Vagina (tissue), 2 donors: Measurements from ENCODE around the gene TGFBR3. TPM values are rescaled to one million over a fixed set of nuclear protein-coding genes. Genes with fewer than 3 reads are reported as not detected.

Experiments
- DNase-seq, 2 donors: peaks; one replicate each; pipeline ENCODE4 v3.0.0-alpha.2; 2017; ENCODE audit errors: extremely low spot score in 2 of 2
- H3K27ac ChIP-seq: fragments of 200-600 bp; sonication (generic); one replicate; pipeline ENCODE4 v1.5.1; 2019
- H3K27me3 ChIP-seq: fragments of 200-600 bp; sonication (generic); one replicate; pipeline ENCODE4 v1.5.1; 2019
- H3K36me3 ChIP-seq, 2 donors: fragments of 200-600 bp; sonication (generic); one replicate each; pipeline ENCODE4 v1.5.1; 2017 to 2019
- H3K4me1 ChIP-seq: fragments of 200-600 bp; sonication (generic); one replicate; pipeline ENCODE4 v1.5.1; 2019
- H3K4me3 ChIP-seq, 2 donors: fragments of 200-600 bp; sonication (generic); 1 replicate in 1 of 2; 2 replicates in 1 of 2; pipeline ENCODE4 v1.5.1; 2016 to 2019
- H3K9me3 ChIP-seq: fragments of 200-600 bp; sonication (generic); one replicate; pipeline ENCODE4 v1.5.1; 2019
- POLR2A ChIP-seq, 2 donors: fragments of 450-650 bp; IDR thresholded peaks; one replicate each; pipeline ENCODE4 v1.6.1; 2017; ENCODE audit warnings: antibody characterized with exemption in 2 of 2, mild to moderate bottlenecking in 2 of 2, moderate library complexity in 2 of 2
- POLR2AphosphoS5 ChIP-seq, 2 donors: sonication (generic); formaldehyde crosslinking; IDR thresholded peaks; one replicate each; pipeline ENCODE4 v1.9.0; 2017; ENCODE audit warnings: antibody characterized with exemption in 2 of 2, mild to moderate bottlenecking in 2 of 2, low read depth in 1 of 2; ENCODE audit not compliant: insufficient read depth in 1 of 2
- intact Hi-C: fragments of 100-400 bp; cut with DNase I; formaldehyde crosslinking; loops from one replicate; pipeline ENCODE4 v1.15.1; 2023
- total RNA-seq: library from RNA; depleted of rRNA; stranded (reverse); fragments of >200 nt; gene quantifications from one replicate; pipeline ENCODE4 v1.2.3, GENCODE V29; 2016
- TF ChIP-seq, protein P1 (sequence below), 3 experiments: fragments of 450-650 bp in 2 of 3; fragments of 200-600 bp in 1 of 3; sonication (generic) in 1 of 3; IDR thresholded peaks; one replicate each; pipeline ENCODE4 v1.5.1; 2017 to 2019; ENCODE audit warnings: antibody characterized with exemption in 3 of 3, mild to moderate bottlenecking in 2 of 3, moderate library complexity in 2 of 3

The TGFBR3 gene
- total RNA-seq, 1 donor from 2014 or later: 221 TPM

DNA sequence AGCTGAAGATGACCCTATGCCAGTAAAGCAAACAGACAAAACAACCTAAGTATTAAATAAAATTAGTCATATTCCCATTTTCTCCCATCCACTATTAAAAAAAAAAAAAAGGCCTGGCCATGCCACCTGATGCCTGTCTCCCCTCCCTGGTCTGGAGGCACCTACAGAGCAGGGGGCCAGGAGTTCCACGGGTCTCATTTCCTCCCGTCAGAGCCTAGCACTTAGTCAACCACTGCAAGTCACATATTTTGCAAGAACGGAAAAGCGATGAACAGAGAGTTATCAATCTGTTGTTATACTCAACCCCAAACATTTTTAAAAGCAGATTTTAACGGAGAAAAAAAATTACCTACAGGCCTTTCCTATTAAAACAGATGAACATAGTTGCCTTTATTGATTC, 59.3 kb downstream of the TGFBR3 start:
- no peak for DNase-seq
- Histone ChIP-seq H3K4me1 (peaks cover 64% of the 10 kb centered on the region), H3K4me3 (no peak overlapping the region), H3K27me3 (no peaks in the 10 kb centered on the region), H3K9me3 (no peaks in the 10 kb centered on the region), H3K36me3 (peaks cover 0 to 4% of the 10 kb centered on the region in 2 donors), H3K27ac (no peak overlapping the region)
- TF ChIP-seq POLR2AphosphoS5 (IDR thresholded peaks at IDR 0.05; ENCODE audit: insufficient read depth in 1 of 2, low read depth in 1 of 2): no peak
- TF ChIP-seq POLR2A (IDR thresholded peaks at IDR 0.05): no peak
- TF ChIP-seq, protein P1, sequence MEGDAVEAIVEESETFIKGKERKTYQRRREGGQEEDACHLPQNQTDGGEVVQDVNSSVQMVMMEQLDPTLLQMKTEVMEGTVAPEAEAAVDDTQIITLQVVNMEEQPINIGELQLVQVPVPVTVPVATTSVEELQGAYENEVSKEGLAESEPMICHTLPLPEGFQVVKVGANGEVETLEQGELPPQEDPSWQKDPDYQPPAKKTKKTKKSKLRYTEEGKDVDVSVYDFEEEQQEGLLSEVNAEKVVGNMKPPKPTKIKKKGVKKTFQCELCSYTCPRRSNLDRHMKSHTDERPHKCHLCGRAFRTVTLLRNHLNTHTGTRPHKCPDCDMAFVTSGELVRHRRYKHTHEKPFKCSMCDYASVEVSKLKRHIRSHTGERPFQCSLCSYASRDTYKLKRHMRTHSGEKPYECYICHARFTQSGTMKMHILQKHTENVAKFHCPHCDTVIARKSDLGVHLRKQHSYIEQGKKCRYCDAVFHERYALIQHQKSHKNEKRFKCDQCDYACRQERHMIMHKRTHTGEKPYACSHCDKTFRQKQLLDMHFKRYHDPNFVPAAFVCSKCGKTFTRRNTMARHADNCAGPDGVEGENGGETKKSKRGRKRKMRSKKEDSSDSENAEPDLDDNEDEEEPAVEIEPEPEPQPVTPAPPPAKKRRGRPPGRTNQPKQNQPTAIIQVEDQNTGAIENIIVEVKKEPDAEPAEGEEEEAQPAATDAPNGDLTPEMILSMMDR (IDR thresholded peaks at IDR 0.05): no peak
- intact Hi-C loops: no loop called here

DNA sequence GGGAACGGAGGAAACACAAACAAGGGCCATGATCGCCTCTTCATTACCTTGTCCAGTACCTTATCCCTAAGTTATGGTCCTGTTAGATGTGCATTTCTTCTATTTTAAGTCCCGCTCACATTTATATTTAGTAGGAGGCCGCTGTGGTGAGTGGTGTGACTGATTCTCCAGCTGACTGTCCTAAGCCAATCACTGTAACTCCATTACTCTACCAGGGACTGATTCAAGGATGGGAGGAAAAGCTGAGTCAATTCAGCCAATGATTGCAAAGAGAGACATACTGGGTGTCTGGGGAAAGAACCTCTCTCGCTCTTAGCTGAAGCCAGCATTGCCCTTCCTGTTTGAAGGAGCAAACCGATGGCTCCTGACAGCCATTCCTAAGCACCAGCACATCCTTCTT, 59.7 kb downstream of the TGFBR3 start:
- H3K27me3 ChIP-seq: no peaks in the 10 kb centered on the region
- intact Hi-C loops: no loop called here
- no peaks in the 10 kb centered on the region for H3K9me3 ChIP-seq
- H3K4me1 ChIP-seq: peaks cover 60% of the 10 kb centered on the region
- no peak for DNase-seq
- TF ChIP-seq POLR2A (IDR thresholded peaks at IDR 0.05) (no peak), POLR2AphosphoS5 (IDR thresholded peaks at IDR 0.05; ENCODE audit: insufficient read depth in 1 of 2, low read depth in 1 of 2) (no peak)
- TF ChIP-seq, protein P1 (IDR thresholded peaks at IDR 0.05): no peak
- no peak overlapping the region for H3K4me3 ChIP-seq
- H3K36me3 ChIP-seq: peaks cover 0 to 4% of the 10 kb centered on the region in 2 donors
- no peak overlapping the region for H3K27ac ChIP-seq

DNA sequence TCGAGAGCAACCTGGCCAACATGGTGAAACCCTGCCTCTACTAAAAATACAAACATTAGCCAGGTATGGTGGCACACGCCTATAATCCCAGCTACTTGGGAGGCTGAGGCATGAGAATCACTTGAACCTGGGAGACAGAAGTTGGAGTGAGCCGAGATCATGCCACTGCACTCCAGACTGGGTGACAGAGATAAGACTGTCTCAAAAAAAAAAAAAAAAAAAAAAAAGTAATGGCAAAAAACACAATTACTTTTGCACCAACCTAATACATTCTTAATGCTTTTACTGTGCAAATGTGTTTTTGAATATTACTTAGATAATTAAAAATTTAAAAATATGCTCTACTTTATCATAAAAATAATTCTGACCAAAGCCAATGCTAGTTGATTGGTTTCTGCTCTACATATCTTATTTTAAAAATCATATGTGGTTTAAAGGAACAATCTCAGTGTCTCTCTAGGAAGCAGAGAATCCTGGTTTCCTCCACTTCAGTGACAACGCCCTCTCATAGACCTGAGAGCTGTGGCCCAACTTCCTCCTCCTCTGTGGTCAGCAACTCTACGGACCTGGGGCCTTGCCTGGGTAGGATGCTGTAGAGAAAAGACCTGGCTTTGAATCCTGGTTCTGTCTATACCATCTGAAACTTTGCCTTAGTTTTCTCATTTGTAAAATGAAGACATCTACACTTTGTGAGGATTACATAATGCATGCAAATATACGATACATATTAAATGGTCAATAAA, 64.7 kb downstream of the TGFBR3 start:
- DNase-seq: no peak
- TF ChIP-seq, protein P1 (IDR thresholded peaks at IDR 0.05): no peak
- TF ChIP-seq POLR2AphosphoS5 (IDR thresholded peaks at IDR 0.05; ENCODE audit: insufficient read depth in 1 of 2, low read depth in 1 of 2) (no peak), POLR2A (IDR thresholded peaks at IDR 0.05) (no peak)
- H3K4me1 ChIP-seq: peaks cover 54% of the 10 kb centered on the region
- intact Hi-C loops: no loop called here
- no peaks in the 10 kb centered on the region for H3K36me3 ChIP-seq
- H3K9me3 ChIP-seq: no peaks in the 10 kb centered on the region
- no peak overlapping the region for H3K4me3 ChIP-seq
- no peaks in the 10 kb centered on the region for H3K27me3 ChIP-seq
- H3K27ac ChIP-seq: no peak overlapping the region

DNA sequence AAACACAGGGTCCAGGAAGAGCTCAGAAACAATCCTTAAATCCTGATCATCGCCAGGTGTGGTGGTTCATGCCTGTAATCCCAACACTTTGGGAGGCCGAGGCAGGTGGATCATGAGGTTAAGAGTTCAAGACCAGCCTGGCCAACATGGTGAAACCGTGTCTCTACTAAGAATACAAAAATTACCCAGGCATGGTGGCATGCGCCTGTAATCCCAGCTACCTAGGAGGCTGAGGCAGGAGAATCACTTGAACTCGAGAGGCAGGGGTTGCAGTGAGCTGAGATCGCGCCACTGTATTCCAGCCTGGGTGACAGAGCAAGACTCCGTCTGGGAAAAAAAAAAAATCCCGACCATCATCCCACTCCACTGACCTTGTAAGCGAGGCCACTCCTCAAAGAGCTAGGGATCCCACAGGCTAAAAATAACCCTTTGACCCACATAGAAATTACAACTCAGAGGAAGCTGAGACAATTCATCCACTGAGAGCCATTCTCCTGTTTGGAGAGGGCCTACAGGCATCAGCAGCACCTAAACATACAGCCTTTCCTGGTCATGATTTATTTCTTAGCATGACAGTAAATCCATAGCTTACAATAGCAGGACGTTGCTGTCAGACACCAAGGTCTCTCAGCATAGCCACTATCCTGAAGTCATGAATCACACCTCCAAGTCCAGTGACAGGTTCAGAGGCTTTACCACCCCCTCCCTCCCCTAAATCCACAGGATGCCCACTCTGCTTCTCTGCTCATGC, 66.7 kb downstream of the TGFBR3 start:
- Histone ChIP-seq H3K27ac (peak overlapping the region; percentile 57), H3K9me3 (no peaks in the 10 kb centered on the region), H3K27me3 (no peaks in the 10 kb centered on the region), H3K4me1 (peaks cover 64% of the 10 kb centered on the region), H3K4me3 (no peak overlapping the region), H3K36me3 (no peaks in the 10 kb centered on the region)
- TF ChIP-seq, protein P1 (IDR thresholded peaks at IDR 0.05): no peak
- no peak for TF ChIP-seq POLR2A (IDR thresholded peaks at IDR 0.05)
- no peak for TF ChIP-seq POLR2AphosphoS5 (IDR thresholded peaks at IDR 0.05; ENCODE audit: insufficient read depth in 1 of 2, low read depth in 1 of 2)
- no peak for DNase-seq
- intact Hi-C loops: no loop called here

DNA sequence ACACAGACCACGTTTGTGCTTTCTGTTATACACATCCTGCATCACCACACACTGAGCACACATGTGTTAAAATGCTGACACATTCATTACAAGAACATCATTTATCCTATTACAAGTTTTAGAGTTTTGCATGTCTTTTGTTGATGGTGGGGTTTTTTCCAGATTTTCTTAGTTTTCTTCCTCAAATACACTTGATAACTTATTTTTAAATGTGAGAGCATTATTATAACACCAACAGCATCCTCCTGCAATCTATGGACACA, 67.3 kb downstream of the TGFBR3 start:
- no peaks in the 10 kb centered on the region for H3K9me3 ChIP-seq
- TF ChIP-seq POLR2AphosphoS5 (IDR thresholded peaks at IDR 0.05; ENCODE audit: insufficient read depth in 1 of 2, low read depth in 1 of 2): no peak
- TF ChIP-seq, protein P1 (IDR thresholded peaks at IDR 0.05): no peak
- TF ChIP-seq POLR2A (IDR thresholded peaks at IDR 0.05): no peak
- DNase-seq: no peak
- H3K27ac ChIP-seq: peak overlapping the region; percentile 57
- no peaks in the 10 kb centered on the region for H3K36me3 ChIP-seq
- intact Hi-C loops: no loop called here
- peaks cover 66% of the 10 kb centered on the region for H3K4me1 ChIP-seq
- H3K27me3 ChIP-seq: no peaks in the 10 kb centered on the region
- H3K4me3 ChIP-seq: no peak overlapping the region
